Measurements from ENCODE around the gene STING1. TPM values are rescaled to one million over a fixed set of nuclear protein-coding genes. Genes with fewer than 3 reads are reported as not detected.

STING1 gene
- total and polyA plus RNA-seq, 2 donors (not counting 1 experiment from before 2014, with no cell fraction given), result 1.1 to 2.8 TPM

GRCh38 chr5:139523635-139524445 lies 41.3 kb upstream of the STING1 start:
- Mint-ChIP-seq H3K9me3 (ENCODE audit: insufficient read depth) (no peaks in the 10 kb centered on the region), H3K27ac (peak overlapping the region; percentile 59), H3K27me3 (no peaks in the 10 kb centered on the region), H3K4me3 (no peak overlapping the region), H3K4me1 (peaks cover 34% of the 10 kb centered on the region)
- Histone ChIP-seq H3K79me2 (ENCODE audit: control insufficient read depth, insufficient read depth, low read length) (no peaks in the 10 kb centered on the region), H3K27me3 (replicated peaks in 1 of 4; ENCODE audit: control extremely low read depth in 1 of 4, control insufficient read depth in 3 of 4, insufficient read depth in 4 of 4, low read length in 3 of 4) (no peaks in the 10 kb centered on the region), H3K4me3 (ENCODE audit: control extremely low read depth in 1 of 5, extremely low read depth in 1 of 5, insufficient read depth in 1 of 5, low read depth in 2 of 5, low read length in 4 of 5) (no peak overlapping the region), H3K9ac (ENCODE audit: low read length) (no peak overlapping the region), H2AFZ (ENCODE audit: insufficient read depth, low read depth, low read length, poor library complexity, severe bottlenecking) (peak overlapping the region; percentile 62), H3K9me3 (ENCODE audit: control extremely low read depth in 1 of 3, control insufficient read depth in 2 of 3, insufficient read depth in 1 of 3, low read length in 2 of 3) (no peaks in the 10 kb centered on the region), H3K4me1 (ENCODE audit: control insufficient read depth in 2 of 2, insufficient read depth in 2 of 2, low read length in 2 of 2) (peaks cover 27 to 30% of the 10 kb centered on the region in 2 donors), H3K27ac (ENCODE audit: low read length in 2 of 2) (no peak overlapping the region), H3K4me2 (replicated peaks; ENCODE audit: low read depth, low read length, poor library complexity, severe bottlenecking) (peak overlapping the region; percentile 39), H3K36me3 (replicated peaks in 1 of 2; ENCODE audit: control extremely low read depth in 1 of 2, control insufficient read depth in 1 of 2, extremely low read depth in 1 of 2, insufficient read depth in 2 of 2, low read length in 1 of 2) (no peaks in the 10 kb centered on the region), H4K20me1 (ENCODE audit: control insufficient read depth, insufficient read depth, low read length, poor library complexity, severe bottlenecking) (no peaks in the 10 kb centered on the region)
- intact Hi-C loops (cut with micrococcal nuclease), result no loop called here
- no peak for DNase-seq
- ATAC-seq (ENCODE audit: low read depth), result peak; percentile 43
- TF ChIP-seq EZH2 (IDR thresholded peaks at IDR 0.05; ENCODE audit: borderline replicate concordance, insufficient read depth, low read depth, low read length, poor library complexity, severe bottlenecking), result no peak
- no peak for TF ChIP-seq CTCF (IDR thresholded peaks at IDR 0.05)
- CTCF ChIA-PET, result interaction anchor here (1.4 to 2.5 kb wide), 4 partner anchors 11 to 104 kb away, joined by 4 to 14 read pairs (median 6); no protein-coding TSS in a partner anchor
- WGBS (ENCODE audit: insufficient coverage), result 69% methylated on average over 6 of the region's 10 CpGs
- POLR2A ChIA-PET, result interaction anchor here (1.6 kb wide), 1 partner anchor 132 kb away, joined by 6 read pairs; no protein-coding TSS in a partner anchor

All from B cell (primary cell).